Activated gamma-delta T cell (primary cell): ENCODE results near the gene PDP2.

Experiments
- DNase-seq: peaks from one replicate; lab custom pipeline; 2025; lab: John Stamatoyannopoulos, UW

PDP2 gene

GRCh38 chr16:66903544-66904427, 23.5 kb downstream of the PDP2 start:
- DNase-seq, result no peak

DNA sequence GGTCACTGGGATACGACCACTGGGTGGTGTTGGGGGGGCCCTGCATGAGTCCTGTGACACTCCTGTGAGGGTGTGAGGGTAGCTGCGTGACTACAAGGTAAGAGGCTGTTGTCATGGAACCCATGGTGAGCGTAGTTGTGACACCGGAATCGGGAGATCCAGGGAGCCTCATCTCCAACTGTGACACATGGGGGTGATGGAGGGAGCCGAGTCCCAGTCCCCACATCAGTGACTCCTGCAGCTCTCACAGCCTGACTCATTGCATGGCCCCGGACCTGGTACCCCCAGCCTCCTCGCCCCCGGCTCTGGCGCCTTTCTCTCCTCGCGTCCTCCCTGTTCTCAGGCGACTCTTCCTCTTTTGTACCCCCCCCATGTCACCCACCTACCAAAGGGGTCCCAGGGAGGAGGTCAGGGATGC, 24.1 kb downstream of the PDP2 start:
- DNase-seq, result no peak

DNA sequence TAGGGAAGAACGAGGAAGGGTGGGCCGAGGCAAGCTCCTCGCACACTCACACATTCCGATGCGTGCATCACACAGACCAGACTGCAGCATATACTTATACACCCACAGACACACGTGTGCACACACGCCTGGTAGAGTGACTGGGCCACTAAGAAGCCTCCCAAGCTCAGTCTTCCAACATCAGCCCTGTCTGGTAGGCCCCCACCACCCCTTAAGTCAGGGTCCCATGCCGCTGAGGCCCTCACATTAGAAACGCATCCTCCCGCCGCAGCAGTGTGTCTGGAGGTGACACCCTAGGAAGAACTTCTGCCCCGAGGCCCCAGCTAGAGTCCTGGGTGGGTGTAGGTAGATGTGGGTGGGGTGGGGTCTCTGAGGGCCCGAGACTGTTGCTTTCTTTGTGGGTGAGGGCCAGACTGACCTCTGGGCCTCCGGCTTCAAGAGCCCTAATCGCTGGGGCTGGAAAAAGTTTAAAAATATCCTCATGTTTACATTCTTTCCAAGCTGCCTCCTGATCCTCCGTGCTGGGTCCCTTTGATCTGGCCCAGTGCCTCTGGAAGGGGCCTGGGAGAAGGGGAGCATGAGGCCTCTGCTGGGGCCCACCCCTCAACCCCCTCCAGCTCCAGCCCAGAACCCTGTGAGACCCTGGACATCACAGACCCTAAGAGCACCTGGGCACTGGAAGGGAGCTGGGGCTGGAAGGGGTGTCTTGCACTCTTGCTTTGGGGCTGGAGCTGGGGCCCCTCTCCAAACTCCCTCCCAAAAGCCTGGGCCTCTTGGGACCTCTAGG, 24.7 kb downstream of the PDP2 start:
- no peak for DNase-seq

GRCh38 chr16:66905633-66906539, 25.6 kb downstream of the PDP2 start:
- no peak for DNase-seq

DNA sequence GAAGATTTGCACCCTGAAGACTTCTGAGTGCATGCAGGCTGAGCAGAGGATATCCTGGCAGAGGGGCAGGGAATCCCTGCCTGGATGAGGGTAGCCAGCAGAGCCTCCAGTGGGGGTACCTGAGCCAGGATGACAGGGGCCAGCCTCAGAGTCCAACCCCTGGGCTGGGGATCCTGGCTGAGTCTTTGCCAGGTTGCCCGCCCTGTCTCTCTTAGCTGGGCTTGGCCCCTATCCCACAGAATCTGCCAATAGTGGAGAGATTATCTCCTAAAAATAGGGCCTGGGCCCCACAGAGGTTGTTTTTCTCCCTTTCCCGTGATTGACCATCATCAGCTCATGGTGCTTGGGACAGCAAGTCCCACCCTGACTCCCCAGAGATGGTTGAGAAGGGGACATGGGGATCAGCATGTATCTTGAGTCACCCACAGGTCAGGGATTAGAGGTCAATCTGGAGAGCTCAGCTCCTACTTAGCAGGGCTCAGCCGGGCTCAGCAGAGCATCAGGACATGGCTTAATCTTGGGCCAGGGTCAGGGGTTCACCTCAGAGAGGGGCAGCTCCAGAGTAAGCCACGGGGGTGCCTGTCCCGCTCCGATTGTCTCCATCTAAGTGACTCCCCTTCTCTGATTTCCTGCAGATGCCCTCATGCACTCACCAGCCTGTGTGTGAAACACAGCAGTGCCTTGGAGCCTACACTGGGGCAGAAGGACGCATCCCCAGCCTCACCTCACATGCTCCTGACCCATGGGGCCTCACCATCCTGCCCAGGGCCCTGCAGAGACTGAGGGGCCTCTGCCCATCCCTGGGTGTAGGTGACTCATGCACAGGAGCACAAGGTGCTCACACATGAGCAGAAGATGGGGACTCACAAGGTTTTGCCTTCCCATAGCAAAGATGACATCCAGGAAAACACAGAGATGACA, 26.9 kb downstream of the PDP2 start:
- DNase-seq, result no peak

DNA sequence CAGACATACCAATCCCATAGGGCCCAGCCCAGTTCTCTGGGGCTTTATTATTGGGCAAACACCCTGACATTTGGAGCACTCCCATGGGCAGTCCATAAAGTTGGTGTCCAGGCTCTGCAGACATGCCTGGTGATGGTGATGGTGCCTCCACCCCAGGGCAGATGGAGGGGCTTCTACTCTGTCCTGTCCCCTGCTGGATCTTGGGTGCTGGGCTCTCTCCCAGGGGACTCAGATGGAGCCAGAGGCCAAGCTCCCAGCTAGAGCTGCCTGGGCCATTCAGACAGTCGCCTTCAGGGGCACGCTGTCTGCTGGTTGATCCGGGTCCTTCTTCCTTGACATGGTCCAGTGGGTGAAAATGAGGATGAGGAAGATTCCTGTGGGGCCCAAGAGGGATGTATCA, 27.8 kb downstream of the PDP2 start:
- no peak for DNase-seq

- no peak for DNase-seq
Measured at GRCh38 chr16:66908762-66909559, 28.6 kb downstream of the PDP2 start.

- DNase-seq, result no peak
Measured at GRCh38 chr16:66910175-66910940, 30.0 kb downstream of the PDP2 start.

DNA sequence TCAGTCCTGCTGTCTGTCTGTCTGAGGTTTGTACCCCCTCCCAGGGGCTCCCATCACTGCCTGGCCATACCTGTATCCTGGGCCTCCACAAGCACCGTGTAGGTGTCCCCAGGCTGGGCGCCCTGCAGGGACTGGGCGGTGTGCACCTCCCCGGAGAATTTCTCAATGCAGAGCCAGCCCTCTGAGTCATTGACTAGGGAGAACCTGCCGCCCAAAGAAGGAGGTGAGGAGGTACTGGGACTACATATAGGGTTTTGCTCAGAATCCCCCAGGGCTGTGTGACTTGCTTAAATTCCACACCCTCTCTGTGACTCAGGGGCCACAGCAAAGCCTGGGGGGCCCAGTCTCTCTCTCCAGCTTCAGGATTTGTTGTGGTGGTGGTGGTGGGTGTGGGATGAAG, 30.8 kb downstream of the PDP2 start:
- no peak for DNase-seq

GRCh38 chr16:66911801-66912200, 31.5 kb downstream of the PDP2 start:
- DNase-seq, result no peak

DNA sequence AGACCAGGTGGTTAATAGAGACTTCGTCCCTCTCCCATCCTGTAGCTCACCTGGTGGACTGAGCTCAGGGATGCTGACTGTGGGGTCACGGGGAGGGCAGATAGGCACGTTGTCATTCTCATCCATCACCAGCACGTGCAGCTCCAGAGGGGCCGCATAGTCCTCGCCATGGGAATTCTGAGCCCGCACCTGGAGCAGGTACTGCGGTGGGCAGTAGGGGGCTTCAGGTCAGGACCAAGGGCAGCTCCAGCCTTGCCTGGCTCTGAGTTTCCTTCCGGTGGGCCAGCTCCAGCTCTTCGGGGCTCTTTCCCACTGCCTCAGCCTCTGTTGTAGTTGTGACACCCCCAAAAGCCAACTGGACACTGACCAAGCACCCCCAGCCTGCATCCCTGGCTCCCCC, 32.8 kb downstream of the PDP2 start:
- no peak for DNase-seq

DNA sequence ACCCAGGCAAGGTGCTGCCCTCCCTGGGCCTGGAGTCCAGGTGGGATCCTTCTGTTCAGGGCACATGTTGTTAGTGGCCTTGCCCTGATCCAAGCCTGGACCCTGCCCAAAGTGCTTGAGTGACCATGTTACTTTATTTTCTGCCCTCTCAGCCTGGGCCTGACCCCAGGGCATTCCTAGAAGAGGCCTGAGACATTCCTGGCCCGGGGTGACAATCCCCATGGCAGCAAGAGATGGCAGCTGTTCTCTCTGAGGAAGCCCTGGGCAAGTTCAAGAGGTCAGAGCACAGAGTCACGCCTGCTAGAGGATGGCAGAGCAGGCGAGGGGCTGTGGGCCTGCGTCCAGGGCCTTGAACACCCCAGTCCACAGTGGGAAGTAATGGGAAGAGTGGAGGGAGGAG, 33.4 kb downstream of the PDP2 start:
- DNase-seq, result no peak

GRCh38 chr16:66914541-66914940, 34.2 kb downstream of the PDP2 start:
- DNase-seq, result no peak

- no peak for DNase-seq
Measured at GRCh38 chr16:66915041-66915440, 34.7 kb downstream of the PDP2 start.

GRCh38 chr16:66916518-66916917, 36.2 kb downstream of the PDP2 start:
- no peak for DNase-seq

GRCh38 chr16:66917741-66918140, 37.4 kb downstream of the PDP2 start:
- no peak for DNase-seq

DNA sequence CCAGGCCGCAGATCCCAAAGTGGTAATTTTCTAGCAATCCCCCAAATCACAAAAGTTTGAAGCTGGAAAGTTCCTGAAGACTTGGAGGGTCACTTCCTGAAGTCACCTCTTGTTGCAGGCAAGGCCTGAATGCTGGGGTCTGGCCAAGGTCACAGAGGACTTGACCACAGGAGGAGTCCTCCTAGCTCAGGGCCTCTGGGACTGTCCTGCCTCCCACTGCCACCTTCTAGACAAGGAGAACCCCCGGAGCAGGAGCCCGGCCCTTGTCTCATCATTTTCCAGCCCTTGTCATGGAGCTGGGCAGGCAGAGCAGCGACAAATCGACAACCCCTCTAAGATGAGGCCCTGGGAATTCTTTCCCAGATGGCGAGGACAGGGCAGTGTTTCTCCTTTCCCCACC, 38.0 kb downstream of the PDP2 start:
- no peak for DNase-seq

GRCh38 chr16:66918803-66919568, 38.7 kb downstream of the PDP2 start, which contains the start of gene CDH16:
Gene CDH16 (minus strand): TSS chr16:66918885. CDS start chr16:66918065, 820 bp downstream.
- no peak for DNase-seq
